Measurements from ENCODE around the gene ALDOA.
"Not testable (repeated sequence)": the region's sequence is repeated elsewhere in the genome, so short reads cannot be mapped to it uniquely, and the experiment has no call there.

The ALDOA gene

GRCh38 chr16:30114833-30115232 lies 49.3 kb downstream of the ALDOA start:
- H3K27me3 ChIP-seq (ENCODE audit: control insufficient read depth in 1 of 2, insufficient read depth in 2 of 2, low read length in 2 of 2); H3K4me3 ChIP-seq (ENCODE audit: low read depth in 1 of 2, low read length in 2 of 2); H3K27ac ChIP-seq (ENCODE audit: low read depth, low read length); H3K9me3 ChIP-seq (ENCODE audit: control insufficient read depth in 1 of 2, low read length in 2 of 2): not testable (repeated sequence)
- Histone ChIP-seq H3K36me3 (ENCODE audit: control insufficient read depth in 1 of 2, insufficient read depth in 2 of 2, low read length in 2 of 2) (peaks cover 28 to 49% of the 10 kb centered on the region in 2 donors), H3K4me1 (ENCODE audit: control insufficient read depth in 1 of 2, insufficient read depth in 2 of 2, low read length in 2 of 2) (peaks cover 47 to 65% of the 10 kb centered on the region in 2 donors), H3K9ac (ENCODE audit: low read depth in 1 of 2, low read length in 2 of 2) (peak overlapping the region in 1 of 2 donors; percentile 29)

- Histone ChIP-seq H3K27me3 (ENCODE audit: control insufficient read depth in 1 of 2, insufficient read depth in 2 of 2, low read length in 2 of 2) (no peaks in the 10 kb centered on the region), H3K4me3 (ENCODE audit: low read depth in 1 of 2, low read length in 2 of 2) (no peak overlapping the region), H3K9ac (ENCODE audit: low read depth in 1 of 2, low read length in 2 of 2) (peak overlapping the region in 1 of 2 donors; percentile 29), H3K27ac (ENCODE audit: low read depth, low read length) (peak overlapping the region; percentile 46), H3K9me3 (ENCODE audit: control insufficient read depth in 1 of 2, low read length in 2 of 2) (no peaks in the 10 kb centered on the region), H3K36me3 (ENCODE audit: control insufficient read depth in 1 of 2, insufficient read depth in 2 of 2, low read length in 2 of 2) (peaks cover 28 to 49% of the 10 kb centered on the region in 2 donors), H3K4me1 (ENCODE audit: control insufficient read depth in 1 of 2, insufficient read depth in 2 of 2, low read length in 2 of 2) (peaks cover 51 to 68% of the 10 kb centered on the region in 2 donors)
Measured at GRCh38 chr16:30115238-30115637, 49.7 kb downstream of the ALDOA start.

GRCh38 chr16:30116291-30117207 lies 51.0 kb downstream of the ALDOA start:
- H3K4me1 ChIP-seq (ENCODE audit: control insufficient read depth in 1 of 2, insufficient read depth in 2 of 2, low read length in 2 of 2), result peaks cover 59 to 80% of the 10 kb centered on the region in 2 donors
- no peak overlapping the region for H3K9ac ChIP-seq (ENCODE audit: low read depth in 1 of 2, low read length in 2 of 2)
- no peak overlapping the region for H3K4me3 ChIP-seq (ENCODE audit: low read depth in 1 of 2, low read length in 2 of 2)
- no peaks in the 10 kb centered on the region for H3K27me3 ChIP-seq (ENCODE audit: control insufficient read depth in 1 of 2, insufficient read depth in 2 of 2, low read length in 2 of 2)
- H3K9me3 ChIP-seq (ENCODE audit: control insufficient read depth in 1 of 2, low read length in 2 of 2), result no peaks in the 10 kb centered on the region
- peaks cover 24 to 36% of the 10 kb centered on the region in 2 donors for H3K36me3 ChIP-seq (ENCODE audit: control insufficient read depth in 1 of 2, insufficient read depth in 2 of 2, low read length in 2 of 2)
- H3K27ac ChIP-seq (ENCODE audit: low read depth, low read length), result peak overlapping the region; percentile 30

GRCh38 chr16:30117768-30118167 lies 52.2 kb downstream of the ALDOA start:
- H3K9ac ChIP-seq (ENCODE audit: low read depth in 1 of 2, low read length in 2 of 2), result no peak overlapping the region
- peaks cover 63 to 89% of the 10 kb centered on the region in 2 donors for H3K4me1 ChIP-seq (ENCODE audit: control insufficient read depth in 1 of 2, insufficient read depth in 2 of 2, low read length in 2 of 2)
- H3K36me3 ChIP-seq (ENCODE audit: control insufficient read depth in 1 of 2, insufficient read depth in 2 of 2, low read length in 2 of 2), result peaks cover 18 to 36% of the 10 kb centered on the region in 2 donors
- no peak overlapping the region for H3K27ac ChIP-seq (ENCODE audit: low read depth, low read length)
- no peaks in the 10 kb centered on the region for H3K27me3 ChIP-seq (ENCODE audit: control insufficient read depth in 1 of 2, insufficient read depth in 2 of 2, low read length in 2 of 2)
- no peaks in the 10 kb centered on the region for H3K9me3 ChIP-seq (ENCODE audit: control insufficient read depth in 1 of 2, low read length in 2 of 2)
- H3K4me3 ChIP-seq (ENCODE audit: low read depth in 1 of 2, low read length in 2 of 2), result no peak overlapping the region

- H3K4me3 ChIP-seq (ENCODE audit: low read depth in 1 of 2, low read length in 2 of 2), result no peak overlapping the region
- no peaks in the 10 kb centered on the region for H3K27me3 ChIP-seq (ENCODE audit: control insufficient read depth in 1 of 2, insufficient read depth in 2 of 2, low read length in 2 of 2)
- peaks cover 18 to 32% of the 10 kb centered on the region in 2 donors for H3K36me3 ChIP-seq (ENCODE audit: control insufficient read depth in 1 of 2, insufficient read depth in 2 of 2, low read length in 2 of 2)
- H3K9ac ChIP-seq (ENCODE audit: low read depth in 1 of 2, low read length in 2 of 2), result peak overlapping the region in 1 of 2 donors; percentile 0
- H3K4me1 ChIP-seq (ENCODE audit: control insufficient read depth in 1 of 2, insufficient read depth in 2 of 2, low read length in 2 of 2), result peaks cover 48 to 82% of the 10 kb centered on the region in 2 donors
- no peaks in the 10 kb centered on the region for H3K9me3 ChIP-seq (ENCODE audit: control insufficient read depth in 1 of 2, low read length in 2 of 2)
- H3K27ac ChIP-seq (ENCODE audit: low read depth, low read length), result no peak overlapping the region
Measured at GRCh38 chr16:30119428-30119827, 53.9 kb downstream of the ALDOA start.
